ENCODE results near the gene CD99L2. TPM values are rescaled to one million over a fixed set of nuclear protein-coding genes. Genes with fewer than 3 reads are reported as not detected.
A peak's percentile ranks its signal among the peaks of the same experiment; 100 is the strongest.
"Not testable (repeated sequence)": the region's sequence is repeated elsewhere in the genome, so short reads cannot be mapped to it uniquely, and the experiment has no call there.

The CD99L2 gene
- total RNA-seq, 2 donors from 2014 or later: 12.4 to 18.3 TPM

GRCh38 chrX:150913511-150913910 lies 15.0 kb upstream of the CD99L2 start:
- H3K4me3 Mint-ChIP-seq: no peak overlapping the region
- ATAC-seq (replicated peaks in 1 of 2) (no peak), DNase-seq (no peak)
- no peaks in the 10 kb centered on the region for H3K9me3 Mint-ChIP-seq
- peaks cover 13% of the 10 kb centered on the region for H3K27me3 Mint-ChIP-seq (ENCODE audit: low read depth)
- no peaks in the 10 kb centered on the region for H3K36me3 Mint-ChIP-seq (ENCODE audit: insufficient read depth in 2 of 2)
- no peak overlapping the region for H3K27ac Mint-ChIP-seq
- H3K4me1 Mint-ChIP-seq (ENCODE audit: low read depth): no peaks in the 10 kb centered on the region

- Mint-ChIP-seq H3K27ac (no peak overlapping the region), H3K9me3 (no peaks in the 10 kb centered on the region), H3K36me3 (ENCODE audit: insufficient read depth in 2 of 2) (no peaks in the 10 kb centered on the region), H3K27me3 (ENCODE audit: low read depth) (peaks cover 29% of the 10 kb centered on the region), H3K4me1 (ENCODE audit: low read depth) (no peaks in the 10 kb centered on the region), H3K4me3 (no peak overlapping the region)
- DNase-seq: no peak
- no peak for ATAC-seq (replicated peaks in 1 of 2)
These were observed 9.0 kb upstream of the CD99L2 start for GRCh38 chrX:150907474-150907873.

- peaks cover 22% of the 10 kb centered on the region for H3K27me3 Mint-ChIP-seq (ENCODE audit: low read depth)
These were observed 8.2 kb upstream of the CD99L2 start for GRCh38 chrX:150906694-150907093.

GRCh38 chrX:150905293-150905692 lies 6.8 kb upstream of the CD99L2 start:
- Mint-ChIP-seq H3K27ac (no peak overlapping the region), H3K4me1 (ENCODE audit: low read depth) (no peaks in the 10 kb centered on the region), H3K36me3 (ENCODE audit: insufficient read depth in 2 of 2) (no peaks in the 10 kb centered on the region), H3K4me3 (no peak overlapping the region), H3K27me3 (ENCODE audit: low read depth) (peaks cover 22% of the 10 kb centered on the region), H3K9me3 (no peaks in the 10 kb centered on the region)
- ATAC-seq (replicated peaks in 1 of 2) (no peak), DNase-seq (no peak)

More at GRCh38 chrX:150906694-150907093, 8.2 kb upstream of the CD99L2 start:
- no peak for DNase-seq
- Mint-ChIP-seq H3K4me1 (ENCODE audit: low read depth) (no peaks in the 10 kb centered on the region), H3K36me3 (ENCODE audit: insufficient read depth in 2 of 2) (no peaks in the 10 kb centered on the region), H3K9me3 (no peaks in the 10 kb centered on the region), H3K4me3 (no peak overlapping the region), H3K27ac (no peak overlapping the region)
- no peak for ATAC-seq (replicated peaks in 1 of 2)

- peaks cover 22% of the 10 kb centered on the region for H3K27me3 Mint-ChIP-seq (ENCODE audit: low read depth)
- H3K27ac Mint-ChIP-seq: no peak overlapping the region
- no peaks in the 10 kb centered on the region for H3K4me1 Mint-ChIP-seq (ENCODE audit: low read depth)
- H3K9me3 Mint-ChIP-seq: no peaks in the 10 kb centered on the region
- no peak for DNase-seq
- no peak overlapping the region for H3K4me3 Mint-ChIP-seq
- H3K36me3 Mint-ChIP-seq (ENCODE audit: insufficient read depth in 2 of 2): no peaks in the 10 kb centered on the region
- no peak for ATAC-seq (replicated peaks in 1 of 2)
These were observed 4.6 kb upstream of the CD99L2 start for GRCh38 chrX:150903110-150903508.

- ATAC-seq (replicated peaks in 1 of 2): no peak
- no peak overlapping the region for H3K4me3 Mint-ChIP-seq
- H3K4me1 Mint-ChIP-seq (ENCODE audit: low read depth): no peaks in the 10 kb centered on the region
- no peak for DNase-seq
- no peaks in the 10 kb centered on the region for H3K36me3 Mint-ChIP-seq (ENCODE audit: insufficient read depth in 2 of 2)
- H3K9me3 Mint-ChIP-seq: no peaks in the 10 kb centered on the region
- H3K27ac Mint-ChIP-seq: no peak overlapping the region
- peaks cover 22% of the 10 kb centered on the region for H3K27me3 Mint-ChIP-seq (ENCODE audit: low read depth)
These were observed 4.1 kb upstream of the CD99L2 start for GRCh38 chrX:150902434-150903109.

GRCh38 chrX:150899191-150899757 lies 806 bp upstream of the CD99L2 start:
- H3K36me3 Mint-ChIP-seq (ENCODE audit: insufficient read depth in 2 of 2): no peaks in the 10 kb centered on the region
- peaks cover 8% of the 10 kb centered on the region for H3K4me1 Mint-ChIP-seq (ENCODE audit: low read depth)
- no peaks in the 10 kb centered on the region for H3K9me3 Mint-ChIP-seq
- H3K27me3 Mint-ChIP-seq (ENCODE audit: low read depth): peaks cover 16% of the 10 kb centered on the region
- DNase-seq: peak; percentile 37
- peak overlapping the region; percentile 85 to 94 for H3K4me3 Mint-ChIP-seq
- peak in 1 of 2 donors; percentile 27 for ATAC-seq (replicated peaks in 1 of 2)
- H3K27ac Mint-ChIP-seq: no peak overlapping the region

GRCh38 chrX:150897421-150898320 lies 797 bp downstream of the CD99L2 start:
- peak; percentile 41 to 45 for DNase-seq
- H3K36me3 Mint-ChIP-seq (ENCODE audit: insufficient read depth in 2 of 2): no peaks in the 10 kb centered on the region
- peaks cover 8% of the 10 kb centered on the region for H3K4me1 Mint-ChIP-seq (ENCODE audit: low read depth)
- ATAC-seq (replicated peaks in 1 of 2): peak in 1 of 2 donors; percentile 4
- no peaks in the 10 kb centered on the region for H3K9me3 Mint-ChIP-seq
- peak overlapping the region; percentile 73 to 77 for H3K4me3 Mint-ChIP-seq
- peak overlapping the region; percentile 46 for H3K27ac Mint-ChIP-seq
- H3K27me3 Mint-ChIP-seq (ENCODE audit: low read depth): peaks cover 5% of the 10 kb centered on the region

- H3K27me3 Mint-ChIP-seq (ENCODE audit: low read depth): peaks cover 5% of the 10 kb centered on the region
- H3K36me3 Mint-ChIP-seq (ENCODE audit: insufficient read depth in 2 of 2): no peaks in the 10 kb centered on the region
- H3K4me3 Mint-ChIP-seq: no peak overlapping the region
- DNase-seq (no peak), ATAC-seq (replicated peaks in 1 of 2) (no peak)
- no peak overlapping the region for H3K27ac Mint-ChIP-seq
- H3K9me3 Mint-ChIP-seq: no peaks in the 10 kb centered on the region
- H3K4me1 Mint-ChIP-seq (ENCODE audit: low read depth): peaks cover 8% of the 10 kb centered on the region
These were observed 1.8 kb downstream of the CD99L2 start for GRCh38 chrX:150896632-150897031.

- no peak for DNase-seq
- Mint-ChIP-seq H3K27ac (no peak overlapping the region), H3K9me3 (no peaks in the 10 kb centered on the region), H3K4me3 (no peak overlapping the region), H3K27me3 (ENCODE audit: low read depth) (peaks cover 5% of the 10 kb centered on the region), H3K4me1 (ENCODE audit: low read depth) (peaks cover 8% of the 10 kb centered on the region), H3K36me3 (ENCODE audit: insufficient read depth in 2 of 2) (no peaks in the 10 kb centered on the region)
- ATAC-seq (replicated peaks in 1 of 2): no peak
These were observed 4.5 kb downstream of the CD99L2 start for GRCh38 chrX:150893936-150894335.

GRCh38 chrX:150889131-150889530 lies 9.3 kb downstream of the CD99L2 start:
- Mint-ChIP-seq H3K4me1 (ENCODE audit: low read depth) (no peaks in the 10 kb centered on the region), H3K9me3 (no peaks in the 10 kb centered on the region), H3K27me3 (ENCODE audit: low read depth) (no peaks in the 10 kb centered on the region), H3K27ac (no peak overlapping the region), H3K36me3 (ENCODE audit: insufficient read depth in 2 of 2) (no peaks in the 10 kb centered on the region), H3K4me3 (no peak overlapping the region)
- DNase-seq (no peak), ATAC-seq (replicated peaks in 1 of 2) (no peak)

- Mint-ChIP-seq H3K9me3 (no peaks in the 10 kb centered on the region), H3K27ac (no peak overlapping the region), H3K27me3 (ENCODE audit: low read depth) (no peaks in the 10 kb centered on the region), H3K4me3 (no peak overlapping the region), H3K36me3 (ENCODE audit: insufficient read depth in 2 of 2) (no peaks in the 10 kb centered on the region), H3K4me1 (ENCODE audit: low read depth) (no peaks in the 10 kb centered on the region)
- ATAC-seq (replicated peaks in 1 of 2): no peak
- no peak for DNase-seq
These were observed 10.5 kb downstream of the CD99L2 start for GRCh38 chrX:150887906-150888465.

GRCh38 chrX:150887268-150887667 lies 11.2 kb downstream of the CD99L2 start:
- DNase-seq; H3K4me3 Mint-ChIP-seq; H3K4me1 Mint-ChIP-seq (ENCODE audit: low read depth); H3K27ac Mint-ChIP-seq; H3K9me3 Mint-ChIP-seq; ATAC-seq (replicated peaks in 1 of 2); H3K36me3 Mint-ChIP-seq (ENCODE audit: insufficient read depth in 2 of 2); H3K27me3 Mint-ChIP-seq (ENCODE audit: low read depth): not testable (repeated sequence)

Measured in activated T-cell treated with anti-CD3 and anti-CD28 coated beads, Interleukin-2, amount 50 U/mL, for 72 hours (primary cell).